HAP-1 (cell line): ENCODE data around the gene MOSPD2.

ENCODE experiments used
- DNase-seq, 2 experiments: peaks; one replicate each; pipeline ENCODE4 v3.0.0-alpha.2; 2016 to 2020; ENCODE audit warnings: low spot score in 2 of 2
- H3K27me3 ChIP-seq: fragments of 250-450 bp; sonication (Bioruptor Pico); 2 replicates; pipeline ENCODE4 v1.5.1; 2020; ENCODE audit warnings: low read depth, mild to moderate bottlenecking, moderate library complexity
- H3K36me3 ChIP-seq: fragments of 250-450 bp; sonication (Bioruptor Pico); replicated peaks from 2 replicates; pipeline ENCODE4 v1.5.1; 2020; ENCODE audit warnings: mild to moderate bottlenecking
- H3K4me1 ChIP-seq: fragments of 250-450 bp; sonication (Bioruptor Pico); 2 replicates; pipeline ENCODE4 v1.5.1; 2020; ENCODE audit warnings: mild to moderate bottlenecking
- H3K4me3 ChIP-seq: fragments of 250-450 bp; sonication (Bioruptor Pico); 2 replicates; pipeline ENCODE4 v1.5.1; 2020; ENCODE audit warnings: mild to moderate bottlenecking, moderate library complexity
- H3K9me3 ChIP-seq: fragments of 250-450 bp; sonication (Bioruptor Pico); 2 replicates; pipeline ENCODE4 v1.5.1; 2020; ENCODE audit warnings: mild to moderate bottlenecking, moderate library complexity
- in situ Hi-C: fragments of 300-500 bp; cut with MboI; formaldehyde crosslinking; loops from 3 replicates; pipeline ENCODE4 v1.14.3; 2020; ENCODE audit warnings: low sequenced_read_pairs, inconsistent platforms, mixed read lengths

The MOSPD2 gene

DNA sequence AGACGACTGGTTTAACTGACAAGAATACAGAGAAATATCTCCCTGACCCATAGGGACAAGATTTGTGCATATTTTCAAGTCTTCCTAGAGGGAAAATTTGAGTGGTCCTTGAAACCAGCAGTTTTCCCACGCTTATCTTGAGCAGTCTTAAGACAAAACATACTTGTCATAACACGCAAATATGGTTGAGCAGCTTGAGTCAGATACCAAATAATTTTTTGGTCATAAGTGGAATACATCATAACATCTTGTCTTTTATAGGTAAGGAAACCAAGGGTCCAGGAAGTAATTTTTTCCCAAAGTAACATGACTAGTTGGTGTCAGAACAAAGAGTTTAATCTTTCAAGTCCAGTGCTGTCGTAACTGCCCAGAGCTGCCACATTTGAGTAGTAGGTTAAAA, 50.5 kb downstream of the MOSPD2 start:
- no peak for DNase-seq
- H3K9me3 ChIP-seq = no peaks in the 10 kb centered on the region
- in situ Hi-C loops = no loop called here
- no peaks in the 10 kb centered on the region for H3K27me3 ChIP-seq
- no peak overlapping the region for H3K4me3 ChIP-seq
- H3K4me1 ChIP-seq = no peaks in the 10 kb centered on the region
- no peaks in the 10 kb centered on the region for H3K36me3 ChIP-seq

DNA sequence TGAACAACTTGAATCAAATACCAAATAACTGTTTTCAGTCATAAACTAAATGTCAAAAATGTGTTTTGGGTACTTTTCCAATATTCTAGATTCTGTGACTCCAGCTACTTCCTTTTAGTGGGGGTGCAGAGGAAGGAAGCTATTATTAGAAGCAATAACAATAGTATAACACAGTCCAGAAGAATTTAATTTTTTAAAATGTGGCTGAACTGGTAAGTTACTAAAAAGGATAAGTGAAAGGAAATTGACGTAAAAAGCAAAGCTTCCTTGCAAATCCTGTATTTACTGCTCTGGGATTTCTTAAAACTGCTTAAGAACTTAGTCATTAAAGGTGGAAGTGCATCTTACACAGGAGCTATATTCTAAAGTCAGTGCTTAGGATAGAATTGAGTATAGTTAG, 53.2 kb downstream of the MOSPD2 start:
- Histone ChIP-seq H3K4me1 (no peaks in the 10 kb centered on the region), H3K9me3 (no peaks in the 10 kb centered on the region)
- in situ Hi-C loops = no loop called here

DNA sequence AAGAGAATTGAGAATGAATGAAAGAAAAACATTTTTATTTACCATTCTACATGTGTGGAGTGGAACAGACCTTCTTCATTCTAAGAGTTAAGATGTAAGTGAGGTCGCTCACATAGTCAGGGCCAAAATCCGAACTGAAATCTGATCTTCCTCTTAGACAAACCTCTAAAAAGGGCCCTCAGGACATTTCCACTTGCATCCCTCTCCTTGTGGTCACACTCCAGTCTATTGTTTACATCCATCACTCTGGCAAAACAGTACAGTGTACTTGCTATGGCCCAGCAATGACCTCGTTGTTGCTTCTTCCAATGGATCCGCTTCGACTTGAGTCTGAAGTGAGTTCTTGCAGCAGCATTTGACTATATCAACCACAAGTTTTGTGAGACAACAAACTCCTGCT, 54.2 kb downstream of the MOSPD2 start:
- no peak for DNase-seq
- Histone ChIP-seq H3K27me3 (no peaks in the 10 kb centered on the region), H3K4me1 (no peaks in the 10 kb centered on the region), H3K9me3 (no peaks in the 10 kb centered on the region), H3K4me3 (no peak overlapping the region), H3K36me3 (no peaks in the 10 kb centered on the region)
- in situ Hi-C loops = no loop called here

More for the DNA sequence above, 53.2 kb downstream of the MOSPD2 start:
- no peak for DNase-seq
- H3K36me3 ChIP-seq = no peaks in the 10 kb centered on the region
- no peaks in the 10 kb centered on the region for H3K27me3 ChIP-seq
- H3K4me3 ChIP-seq = no peak overlapping the region

DNA sequence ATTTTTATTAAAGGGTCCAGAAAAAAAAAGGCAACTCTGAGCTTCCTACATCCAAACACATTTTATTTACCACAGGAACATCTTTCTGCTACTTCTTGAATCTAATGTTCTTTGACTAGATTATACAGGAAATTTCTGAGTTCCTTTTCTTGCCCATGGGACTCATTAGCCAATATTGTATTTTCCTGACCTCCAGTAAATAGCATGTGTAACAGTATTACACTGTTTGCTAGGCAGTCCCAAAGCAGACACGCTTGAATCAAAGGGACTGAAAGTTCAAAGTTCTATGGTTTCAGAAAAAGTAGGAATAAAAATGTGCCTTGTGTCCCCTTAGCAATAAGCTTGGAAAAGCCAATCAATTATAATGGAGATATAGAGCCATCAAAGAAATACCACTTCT, 57.4 kb downstream of the MOSPD2 start:
- in situ Hi-C loops = no loop called here

DNA sequence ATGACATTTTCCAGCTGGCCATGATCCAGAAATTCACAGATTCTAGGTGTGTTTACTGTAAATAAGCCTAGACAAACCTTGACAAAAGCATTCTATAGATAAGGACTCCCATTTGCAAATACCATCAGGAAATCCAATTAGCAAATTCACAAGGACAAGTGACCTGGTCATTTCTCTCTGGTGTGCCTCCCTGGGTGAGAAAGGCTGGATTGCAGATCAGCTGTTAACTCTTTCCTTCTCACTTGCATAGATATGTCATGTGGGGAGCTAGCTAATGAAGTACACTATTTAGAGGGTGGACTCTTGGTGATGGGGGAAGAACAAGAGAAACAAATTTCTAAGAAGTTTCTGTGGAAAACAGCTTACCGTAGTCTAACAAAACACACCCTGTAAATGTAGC, 58.9 kb downstream of the MOSPD2 start:
- in situ Hi-C loops = no loop called here
- Histone ChIP-seq H3K4me1 (no peaks in the 10 kb centered on the region), H3K27me3 (no peaks in the 10 kb centered on the region)

More for the DNA sequence above, 57.4 kb downstream of the MOSPD2 start:
- Histone ChIP-seq H3K4me1 (no peaks in the 10 kb centered on the region), H3K9me3 (no peaks in the 10 kb centered on the region), H3K27me3 (no peaks in the 10 kb centered on the region), H3K4me3 (no peak overlapping the region), H3K36me3 (no peaks in the 10 kb centered on the region)
- no peak for DNase-seq

DNA sequence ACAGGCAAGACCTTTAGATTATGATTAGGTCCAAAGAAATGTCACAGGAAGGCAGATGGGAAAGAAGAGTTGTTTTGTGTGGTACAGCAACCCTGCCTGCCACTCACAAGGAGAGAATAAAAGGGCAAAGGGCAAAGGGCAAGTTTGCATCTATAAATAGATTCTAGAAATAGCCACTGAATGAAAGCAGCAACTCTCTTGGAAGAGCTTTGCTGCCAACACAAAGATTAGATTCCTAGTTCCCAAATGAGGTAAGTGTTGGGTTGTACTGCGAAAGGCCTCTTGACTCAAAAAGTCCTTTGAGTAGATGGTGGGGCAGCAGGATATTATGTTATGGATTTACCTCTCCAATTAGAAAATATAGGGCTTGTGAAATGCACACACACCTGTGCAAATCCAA, 61.2 kb downstream of the MOSPD2 start:
- Histone ChIP-seq H3K36me3 (no peaks in the 10 kb centered on the region), H3K4me1 (no peaks in the 10 kb centered on the region), H3K27me3 (no peaks in the 10 kb centered on the region), H3K9me3 (no peaks in the 10 kb centered on the region), H3K4me3 (no peak overlapping the region)
- no peak for DNase-seq
- in situ Hi-C loops = no loop called here

More for the DNA sequence above, 58.9 kb downstream of the MOSPD2 start:
- no peak for DNase-seq
- no peaks in the 10 kb centered on the region for H3K9me3 ChIP-seq
- no peak overlapping the region for H3K4me3 ChIP-seq
- H3K36me3 ChIP-seq = no peaks in the 10 kb centered on the region

DNA sequence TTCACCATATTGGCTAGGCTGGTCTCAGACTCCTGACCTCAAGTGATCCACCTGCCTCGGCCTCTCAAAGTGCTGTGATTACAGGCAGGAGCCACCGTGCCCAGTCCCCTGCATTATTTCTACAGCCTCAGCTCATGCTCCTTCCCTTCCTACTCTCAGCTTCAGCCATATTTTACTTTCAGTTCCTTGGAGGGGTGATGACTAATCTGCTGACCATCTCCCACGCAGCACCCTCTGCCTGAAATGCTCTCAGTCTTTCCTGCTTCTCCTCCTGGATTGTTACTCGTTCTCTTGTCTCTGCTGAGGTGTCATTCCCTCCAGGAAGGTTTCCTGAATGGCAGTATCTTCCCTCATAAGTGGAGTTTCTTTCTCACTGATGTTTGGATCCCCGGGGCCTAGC, 63.3 kb downstream of the MOSPD2 start:
- DNase-seq = no peak
- Histone ChIP-seq H3K9me3 (no peaks in the 10 kb centered on the region), H3K4me3 (no peak overlapping the region), H3K4me1 (no peaks in the 10 kb centered on the region), H3K27me3 (no peaks in the 10 kb centered on the region), H3K36me3 (no peaks in the 10 kb centered on the region)
- in situ Hi-C loops = no loop called here

DNA sequence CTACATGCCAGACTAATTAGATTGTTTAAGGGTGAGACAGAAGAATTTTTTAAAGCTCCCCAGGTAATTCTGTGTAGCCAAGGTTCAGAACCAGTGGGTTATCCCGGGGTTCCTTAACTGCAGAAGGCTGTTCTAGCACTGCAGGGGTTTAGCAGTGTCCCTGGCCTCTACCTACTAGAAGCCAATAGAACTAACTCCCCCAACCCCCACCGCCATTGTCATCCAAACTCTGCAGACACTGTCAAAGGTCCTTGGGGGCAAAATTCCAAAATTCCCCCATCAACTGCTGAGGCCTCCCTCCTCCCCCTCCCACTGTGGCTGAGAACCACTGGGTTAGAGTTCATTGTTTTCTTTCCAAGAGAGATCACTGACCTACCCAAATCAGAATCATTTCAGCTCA, 66.4 kb downstream of the MOSPD2 start:
- in situ Hi-C loops = no loop called here
- Histone ChIP-seq H3K36me3 (no peaks in the 10 kb centered on the region), H3K4me1 (no peaks in the 10 kb centered on the region), H3K9me3 (no peaks in the 10 kb centered on the region), H3K27me3 (no peaks in the 10 kb centered on the region), H3K4me3 (no peak overlapping the region)
- no peak for DNase-seq

DNA sequence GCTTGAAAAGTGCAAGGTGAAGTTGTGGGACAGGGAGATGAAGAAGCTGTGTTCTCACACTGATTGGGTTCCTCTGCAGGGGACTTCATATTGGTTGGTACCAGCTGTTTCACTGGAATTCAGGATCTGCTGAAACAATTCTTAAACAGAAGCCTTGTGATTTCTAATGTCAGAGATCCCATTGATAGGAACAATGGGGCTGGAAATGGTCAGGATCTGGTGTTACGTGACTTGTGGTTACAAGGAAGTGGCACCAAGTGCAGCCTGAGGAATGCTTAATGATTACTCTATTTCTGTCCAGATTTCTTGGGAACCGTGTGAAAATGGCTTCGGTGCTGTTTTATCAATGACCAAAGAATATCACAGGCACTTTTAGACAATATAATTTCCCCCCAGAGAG, 68.1 kb downstream of the MOSPD2 start:
- in situ Hi-C loops = no loop called here
- H3K36me3 ChIP-seq = no peaks in the 10 kb centered on the region
- no peak for DNase-seq
- no peaks in the 10 kb centered on the region for H3K4me1 ChIP-seq
- H3K4me3 ChIP-seq = no peak overlapping the region
- no peaks in the 10 kb centered on the region for H3K9me3 ChIP-seq
- no peaks in the 10 kb centered on the region for H3K27me3 ChIP-seq

DNA sequence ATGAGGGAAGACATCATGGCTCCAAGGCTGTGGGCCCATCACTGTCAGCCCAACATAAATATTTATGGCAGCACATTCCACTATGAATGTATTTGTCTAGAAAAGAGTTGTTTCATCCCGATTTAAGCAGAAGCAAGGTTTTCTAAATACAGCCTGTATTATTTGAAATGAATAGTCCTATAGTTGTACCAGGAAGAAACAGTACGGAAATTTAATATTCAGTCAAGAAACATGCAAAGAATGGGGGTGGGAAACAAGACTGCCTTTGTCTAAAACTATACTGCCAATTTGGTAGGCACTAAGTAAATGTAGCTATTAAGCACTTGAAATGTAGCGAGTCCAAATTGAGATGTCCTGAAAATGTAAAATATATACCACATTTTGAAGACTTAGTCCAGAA, 69.1 kb downstream of the MOSPD2 start:
- H3K9me3 ChIP-seq = no peaks in the 10 kb centered on the region
- in situ Hi-C loops = no loop called here
- H3K27me3 ChIP-seq = no peaks in the 10 kb centered on the region
- H3K36me3 ChIP-seq = no peaks in the 10 kb centered on the region
- no peak overlapping the region for H3K4me3 ChIP-seq
- DNase-seq = no peak
- H3K4me1 ChIP-seq = no peaks in the 10 kb centered on the region

DNA sequence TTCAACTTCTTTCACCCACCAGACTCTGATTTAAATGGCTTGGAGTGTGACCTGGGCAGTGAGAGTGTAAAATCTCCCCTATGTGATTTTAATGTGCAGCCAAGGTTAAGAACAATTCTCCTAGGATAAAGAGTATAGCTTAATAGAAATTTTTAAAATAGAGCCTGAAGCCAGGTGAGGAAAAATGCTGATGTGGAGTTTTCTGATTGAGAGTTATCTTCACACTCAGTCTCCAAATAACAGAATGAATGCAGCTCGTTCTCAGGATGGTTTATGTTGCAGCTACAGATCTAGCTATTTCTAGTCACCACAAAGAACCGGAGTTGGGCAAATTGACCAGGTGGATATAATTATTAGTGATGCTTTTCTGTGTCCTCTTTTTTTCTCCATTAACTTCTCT, 70.7 kb downstream of the MOSPD2 start:
- H3K4me1 ChIP-seq = no peaks in the 10 kb centered on the region

DNA sequence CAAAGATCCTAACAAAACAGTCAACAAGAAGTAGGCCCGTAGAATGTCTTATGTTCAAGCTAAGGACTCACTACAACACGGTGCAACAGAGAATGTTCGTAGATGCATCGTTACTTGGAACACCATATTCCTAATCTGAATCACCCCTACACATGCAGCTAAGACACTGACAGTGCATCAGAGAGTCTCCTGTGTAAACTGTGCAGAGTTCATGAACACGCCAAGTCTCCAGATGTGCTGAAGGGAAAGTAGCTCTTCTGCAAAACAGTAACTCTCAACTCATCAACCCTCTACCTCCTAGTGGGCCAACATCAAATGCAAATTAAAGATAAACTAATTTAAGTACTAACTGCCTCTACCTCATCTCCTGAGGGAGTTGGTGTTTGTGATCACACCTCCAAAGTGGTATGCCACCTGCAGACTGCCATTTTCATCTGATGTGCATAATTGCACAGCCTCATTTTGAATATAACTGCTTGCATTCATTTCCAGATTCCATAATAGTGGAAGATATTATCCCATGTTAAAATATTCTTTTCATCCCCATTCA, 73.5 kb downstream of the MOSPD2 start:
- no peak for DNase-seq
- H3K27me3 ChIP-seq = no peaks in the 10 kb centered on the region
- no peaks in the 10 kb centered on the region for H3K4me1 ChIP-seq
- H3K4me3 ChIP-seq = no peak overlapping the region
- H3K36me3 ChIP-seq = no peaks in the 10 kb centered on the region
- no peaks in the 10 kb centered on the region for H3K9me3 ChIP-seq
- in situ Hi-C loops = no loop called here

More for the DNA sequence above, 70.7 kb downstream of the MOSPD2 start:
- Histone ChIP-seq H3K36me3 (no peaks in the 10 kb centered on the region), H3K9me3 (no peaks in the 10 kb centered on the region), H3K27me3 (no peaks in the 10 kb centered on the region), H3K4me3 (no peak overlapping the region)
- DNase-seq = no peak
- in situ Hi-C loops = no loop called here

DNA sequence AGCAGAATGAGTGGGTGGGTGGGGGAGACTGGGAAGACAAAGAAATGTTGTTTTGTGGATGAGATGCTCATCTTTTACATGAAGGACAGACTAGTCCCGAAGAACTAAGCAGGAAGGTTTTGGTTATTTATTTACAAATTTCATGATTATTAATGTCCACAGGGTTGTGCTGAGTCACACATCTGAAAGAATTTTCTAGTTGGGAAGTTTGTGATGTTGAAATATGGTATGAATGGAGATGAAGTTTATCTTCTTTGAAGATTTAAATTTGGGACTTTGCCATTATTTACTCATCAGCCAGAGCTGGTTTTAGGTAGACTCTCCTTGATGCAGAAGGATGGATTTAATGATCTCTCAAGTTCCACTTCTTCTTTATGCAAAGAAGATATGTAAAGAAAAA, 75.5 kb downstream of the MOSPD2 start:
- Histone ChIP-seq H3K36me3 (no peaks in the 10 kb centered on the region), H3K4me1 (no peaks in the 10 kb centered on the region), H3K4me3 (no peak overlapping the region), H3K27me3 (no peaks in the 10 kb centered on the region), H3K9me3 (no peaks in the 10 kb centered on the region)
- in situ Hi-C loops = no loop called here
- no peak for DNase-seq

DNA sequence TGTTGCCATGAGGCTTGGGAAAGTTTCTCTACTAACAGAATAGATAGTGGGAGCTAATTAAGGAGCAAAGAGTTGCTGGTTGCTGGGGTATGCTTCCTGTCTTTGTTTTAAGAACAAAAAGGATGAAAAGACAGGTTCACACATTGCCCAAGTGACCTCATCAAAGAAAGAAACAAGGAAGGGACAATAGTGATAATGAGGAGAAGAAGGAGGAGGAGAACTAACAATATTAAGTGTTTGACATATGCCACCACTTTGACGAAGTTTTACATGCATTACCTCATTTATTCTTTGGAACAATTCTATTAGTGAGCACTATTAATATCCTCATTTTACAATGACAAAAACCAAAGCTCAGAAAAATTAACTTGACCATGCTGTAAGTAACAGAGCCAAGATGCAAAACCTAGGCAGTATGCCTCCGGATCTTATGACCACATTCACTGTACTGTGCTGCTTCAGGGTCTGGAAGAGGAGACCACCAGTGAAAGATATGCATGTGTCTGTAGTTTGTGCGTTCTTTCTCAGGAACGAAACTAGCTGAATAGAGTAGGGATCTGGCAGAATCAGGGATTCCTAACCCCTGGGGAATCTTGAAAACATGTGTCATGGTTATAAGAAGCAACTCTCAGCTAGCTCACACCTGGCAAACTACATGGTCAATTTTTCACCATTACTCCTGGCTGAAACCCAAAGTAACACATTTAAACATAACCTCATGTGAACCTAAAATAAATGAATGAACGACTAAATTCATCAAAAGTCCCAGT, 83.8 kb downstream of the MOSPD2 start:
- no peak for DNase-seq
- Histone ChIP-seq H3K9me3 (no peaks in the 10 kb centered on the region), H3K4me1 (no peaks in the 10 kb centered on the region), H3K36me3 (no peaks in the 10 kb centered on the region), H3K4me3 (no peak overlapping the region), H3K27me3 (no peaks in the 10 kb centered on the region)
- in situ Hi-C loops = no loop called here
